ENCODE results near the gene OR51B2.
"Not testable (repeated sequence)": the region's sequence is repeated elsewhere in the genome, so short reads cannot be mapped to it uniquely, and the experiment has no call there.

OR51B2 gene

GRCh38 chr11:5310423-5310822 lies 13.7 kb downstream of the OR51B2 start:
- DNase-seq: no peak

DNA sequence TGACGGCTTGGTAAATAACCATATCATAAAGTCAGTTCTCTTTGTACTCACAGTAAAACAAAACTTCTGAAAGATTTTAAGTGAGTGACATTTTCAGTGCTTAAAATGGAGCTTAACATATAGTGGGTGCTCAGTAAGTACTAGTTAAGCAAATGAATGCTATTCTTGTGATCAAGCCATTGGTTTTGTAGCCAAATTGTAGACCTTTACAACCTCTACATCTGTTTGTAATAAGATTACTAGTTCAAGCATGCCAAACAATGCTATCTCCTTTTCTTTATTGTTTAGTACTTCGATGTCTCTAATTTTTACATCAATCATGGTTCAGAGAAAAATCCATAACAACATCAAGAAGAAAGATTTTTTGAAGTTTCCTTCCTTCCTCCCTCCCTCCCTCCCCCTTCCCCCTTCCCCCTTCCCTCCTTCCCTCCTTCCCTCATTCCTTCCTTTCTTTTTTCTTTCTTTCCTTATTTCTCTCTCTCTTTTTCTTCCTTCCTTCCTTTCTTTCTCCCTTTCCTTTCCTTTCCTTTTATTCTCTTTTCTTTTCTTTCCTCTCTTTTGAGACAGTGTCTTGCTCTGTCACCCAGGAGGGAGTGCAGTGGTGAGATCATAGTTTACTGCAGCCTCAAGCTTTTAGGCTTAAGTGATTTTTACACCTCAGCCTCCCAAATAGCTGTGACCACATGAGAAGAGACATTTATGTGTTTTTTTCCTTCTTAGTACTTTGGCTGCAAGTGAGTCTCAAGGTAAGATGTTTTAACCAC lies 16.7 kb downstream of the OR51B2 start:
- DNase-seq: no peak

GRCh38 chr11:5304046-5304445 lies 20.1 kb downstream of the OR51B2 start:
- DNase-seq: no peak

DNA sequence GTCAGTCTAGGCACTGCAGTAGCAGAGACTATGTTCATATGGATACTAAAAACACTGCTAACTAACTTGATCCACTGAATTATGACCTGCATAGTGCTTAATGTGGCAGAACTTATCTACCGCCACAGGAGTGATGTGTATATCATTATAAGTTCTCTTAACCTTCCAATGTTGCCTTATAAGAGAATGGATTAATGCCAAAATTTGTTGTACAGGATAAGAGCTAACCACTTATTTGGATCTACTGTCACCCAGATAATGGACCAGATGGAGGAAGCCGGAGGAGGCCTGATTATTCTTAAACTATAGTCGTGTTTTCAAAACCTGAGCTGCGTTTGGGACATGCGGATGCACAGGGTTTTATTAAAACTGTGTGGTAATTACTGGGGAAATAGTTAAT lies 20.5 kb downstream of the OR51B2 start:
- no peak for DNase-seq

- DNase-seq: no peak
Measured at GRCh38 chr11:5301846-5302245, 22.3 kb downstream of the OR51B2 start, which contains the start of gene OR51B4. OR51B4 (minus strand) TSS chr11:5301946; CDS start chr11:5301946, 0 bp downstream.

DNA sequence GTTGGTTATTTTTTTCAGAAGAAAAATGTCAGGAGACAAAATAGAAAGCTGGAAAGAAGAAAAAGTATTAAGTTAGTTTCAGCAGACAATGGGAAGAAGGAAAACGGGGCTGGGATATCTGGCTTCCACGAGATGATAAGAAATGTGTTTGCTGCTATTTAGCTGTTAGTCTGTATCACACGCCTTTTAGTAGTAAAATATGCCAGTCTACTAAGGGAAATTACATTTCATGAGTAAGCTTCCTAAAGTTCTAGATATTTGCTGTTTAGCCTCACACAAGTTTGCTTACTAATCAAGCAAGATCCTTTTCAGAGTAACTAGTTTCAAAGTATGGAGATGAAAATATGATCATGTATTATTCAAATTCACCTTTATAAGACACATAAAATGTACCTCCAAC lies 23.8 kb downstream of the OR51B2 start:
- no peak for DNase-seq

DNA sequence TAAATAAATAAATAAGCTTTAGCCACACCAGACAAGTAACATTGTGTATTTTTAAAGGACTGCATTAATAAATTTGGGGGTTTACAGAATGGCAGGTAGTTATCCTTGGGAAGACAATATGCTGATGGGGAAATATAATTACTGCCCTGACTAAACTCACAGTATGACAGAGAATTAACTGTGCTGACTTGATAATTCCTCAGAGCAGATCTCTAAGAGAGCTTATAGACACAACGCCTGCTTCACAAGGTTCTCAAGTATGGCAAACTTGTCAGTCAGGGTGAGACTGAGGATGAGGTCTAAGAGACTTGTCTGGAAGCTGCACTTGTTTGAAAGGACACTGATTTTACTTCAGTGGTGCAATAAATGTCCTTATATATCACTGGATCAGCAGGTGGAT lies 25.6 kb downstream of the OR51B2 start:
- no peak for DNase-seq

DNA sequence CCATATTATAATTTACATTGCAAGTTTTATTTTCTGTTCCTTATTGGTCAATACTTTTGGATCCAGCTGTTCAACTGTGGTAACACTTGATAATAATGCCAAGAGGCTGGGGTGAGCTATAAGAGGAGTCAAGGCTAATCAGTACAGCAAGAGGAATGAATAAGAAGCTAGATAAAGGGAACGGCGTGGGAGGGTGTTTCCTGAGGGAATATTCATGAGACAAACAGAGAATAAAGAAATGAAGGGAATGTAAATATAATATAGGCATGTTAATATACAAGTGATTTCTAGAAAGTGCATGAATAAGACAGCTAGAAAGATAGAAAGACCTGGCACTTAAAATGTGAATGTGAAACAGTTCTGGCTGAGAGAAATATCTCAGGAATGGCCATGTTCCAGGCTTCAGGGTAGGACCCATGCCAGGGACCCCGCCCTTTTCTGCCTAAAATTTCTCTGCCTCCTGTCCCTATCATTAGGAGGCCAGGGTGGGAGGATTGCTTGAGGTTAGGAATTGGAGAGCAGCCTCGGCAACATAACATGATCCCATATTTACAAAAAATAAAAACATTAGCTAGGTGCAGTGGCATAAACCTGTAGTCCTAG lies 26.3 kb downstream of the OR51B2 start:
- DNase-seq: no peak

DNA sequence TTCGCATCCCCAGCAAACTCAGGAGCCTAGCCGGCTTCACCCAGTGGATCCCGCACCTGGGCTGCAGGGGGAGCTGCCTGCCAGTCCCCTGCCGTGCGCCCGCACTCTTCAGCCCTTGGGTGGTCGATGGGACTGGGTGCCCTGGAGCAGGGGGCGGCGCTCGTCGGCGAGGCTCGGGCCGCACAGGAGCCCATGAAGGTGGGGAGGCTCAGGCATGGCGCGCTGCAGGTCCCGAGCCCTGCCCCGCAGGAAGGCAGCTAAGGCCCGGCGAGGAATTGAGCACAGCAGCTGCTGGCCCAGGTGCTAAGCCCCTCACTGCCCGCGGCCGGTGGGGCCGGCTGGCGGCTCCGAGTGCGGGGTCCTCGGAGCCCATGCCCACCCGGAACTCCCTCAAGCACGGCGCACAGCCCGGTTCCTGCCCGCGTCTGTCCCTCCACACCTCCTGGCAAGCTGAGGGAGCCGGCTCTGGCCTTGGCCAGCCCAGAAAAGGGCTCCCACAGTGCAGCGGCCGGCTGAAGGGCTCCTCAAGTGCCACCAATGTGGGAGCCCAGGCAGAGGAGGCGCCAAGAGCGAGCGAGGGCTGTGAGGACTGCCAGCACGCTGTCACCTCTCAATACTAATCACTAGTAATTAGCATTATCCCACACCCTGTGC lies 29.6 kb downstream of the OR51B2 start:
- not testable (repeated sequence) for DNase-seq

DNA sequence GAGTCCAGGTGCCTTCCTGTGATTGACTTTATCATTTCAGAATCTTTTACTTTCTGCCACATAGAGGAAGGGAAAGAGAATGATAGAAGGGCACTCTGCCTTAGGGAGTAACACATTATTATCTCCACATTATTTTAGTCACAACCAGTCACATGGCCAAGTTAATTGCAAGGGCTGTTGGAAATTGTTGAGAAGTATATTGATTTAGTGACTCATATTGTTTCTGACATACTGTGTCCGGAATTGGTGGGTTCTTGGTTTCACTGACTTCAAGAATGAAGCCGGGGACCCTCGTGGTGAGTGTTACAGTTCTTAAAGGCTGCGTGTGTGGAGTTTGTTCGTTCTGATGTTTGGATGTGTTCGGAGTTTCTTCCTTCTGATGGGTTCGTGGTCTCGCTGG lies 31.1 kb downstream of the OR51B2 start:
- DNase-seq: no peak

DNA sequence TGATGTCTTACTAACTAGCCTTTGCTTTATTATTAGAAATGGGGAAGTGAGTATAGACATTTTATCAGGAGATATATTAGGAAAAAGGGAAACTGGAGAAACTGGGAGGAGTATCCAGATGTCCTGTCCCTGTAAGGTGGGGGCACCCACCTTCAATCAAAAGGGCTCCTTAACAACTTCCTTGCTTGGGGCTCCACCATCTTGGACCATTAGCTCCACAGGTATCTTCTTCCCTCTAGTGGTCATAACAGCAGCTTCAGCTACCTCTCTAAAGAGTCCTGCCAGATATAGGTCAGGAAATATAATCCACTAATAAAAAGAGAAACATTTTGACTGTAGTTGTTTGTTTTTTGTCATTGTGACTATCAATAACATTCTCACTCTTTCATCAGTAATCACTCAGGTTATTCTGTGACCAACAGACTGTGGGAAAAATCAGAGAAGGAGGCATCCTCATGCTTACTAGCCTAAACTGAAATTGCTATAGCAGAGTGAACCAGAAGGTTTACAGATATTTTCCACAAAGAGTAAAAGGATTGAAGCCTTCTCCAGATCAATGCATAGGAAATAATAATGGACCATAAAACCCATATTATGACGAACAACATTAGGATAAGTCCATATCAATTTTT lies 32.8 kb downstream of the OR51B2 start:
- no peak for DNase-seq

DNA sequence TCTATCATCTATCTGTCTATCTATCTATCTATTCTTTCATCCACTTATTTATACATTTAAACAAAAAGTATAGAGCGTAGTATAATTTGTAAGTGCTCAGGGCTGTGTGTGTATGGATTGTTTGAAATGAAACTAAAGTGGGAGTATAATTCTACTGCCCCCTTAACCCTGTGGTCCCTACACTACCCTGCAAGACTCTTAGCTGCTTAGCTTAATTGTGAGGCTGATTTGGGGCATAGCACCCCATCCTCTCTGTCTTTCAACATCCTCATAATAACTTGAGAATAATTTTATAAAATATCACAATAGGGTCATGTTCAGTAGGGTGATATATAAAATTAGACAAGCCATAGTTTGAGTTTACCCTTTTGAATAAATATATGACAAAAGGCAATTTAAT lies 34.0 kb downstream of the OR51B2 start:
- DNase-seq: no peak

DNA sequence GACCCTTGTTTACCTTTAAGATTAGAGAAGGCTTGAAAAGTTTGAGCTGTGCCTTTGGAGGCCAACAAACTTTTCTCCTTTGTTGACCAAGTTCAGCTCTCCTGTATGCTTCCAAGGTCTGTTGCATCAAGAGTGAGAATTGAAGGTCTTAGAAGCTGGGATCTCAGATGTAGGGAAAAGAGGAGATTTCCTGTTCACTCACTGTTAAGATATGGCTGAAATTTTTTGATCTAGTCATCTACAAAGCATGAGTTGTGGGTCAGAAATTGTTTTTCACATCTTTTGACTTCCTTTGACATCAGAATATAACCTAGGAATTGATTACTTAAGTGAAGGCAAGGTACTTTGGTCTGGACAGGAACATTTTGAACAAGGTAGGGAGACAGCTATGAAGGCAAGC lies 34.4 kb downstream of the OR51B2 start:
- no peak for DNase-seq

- DNase-seq: no peak
Measured at GRCh38 chr11:5288906-5289550, 35.1 kb downstream of the OR51B2 start.

DNA sequence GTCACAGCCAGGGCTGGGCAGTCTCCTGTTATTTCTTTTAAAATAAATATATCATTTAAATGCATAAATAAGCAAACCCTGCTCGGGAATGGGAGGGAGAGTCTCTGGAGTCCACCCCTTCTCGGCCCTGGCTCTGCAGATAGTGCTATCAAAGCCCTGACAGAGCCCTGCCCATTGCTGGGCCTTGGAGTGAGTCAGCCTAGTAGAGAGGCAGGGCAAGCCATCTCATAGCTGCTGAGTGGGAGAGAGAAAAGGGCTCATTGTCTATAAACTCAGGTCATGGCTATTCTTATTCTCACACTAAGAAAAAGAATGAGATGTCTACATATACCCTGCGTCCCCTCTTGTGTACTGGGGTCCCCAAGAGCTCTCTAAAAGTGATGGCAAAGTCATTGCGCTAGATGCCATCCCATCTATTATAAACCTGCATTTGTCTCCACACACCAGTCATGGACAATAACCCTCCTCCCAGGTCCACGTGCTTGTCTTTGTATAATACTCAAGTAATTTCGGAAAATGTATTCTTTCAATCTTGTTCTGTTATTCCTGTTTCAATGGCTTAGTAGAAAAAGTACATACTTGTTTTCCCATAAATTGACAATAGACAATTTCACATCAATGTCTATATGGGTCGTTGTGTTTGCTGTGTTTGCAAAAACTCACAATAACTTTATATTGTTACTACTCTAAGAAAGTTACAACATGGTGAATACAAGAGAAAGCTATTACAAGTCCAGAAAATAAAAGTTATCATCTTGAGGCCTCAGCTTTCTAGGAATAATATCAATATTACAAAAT lies 35.8 kb downstream of the OR51B2 start:
- no peak for DNase-seq

- no peak for DNase-seq
Measured at GRCh38 chr11:5286901-5287300, 37.2 kb downstream of the OR51B2 start.

GRCh38 chr11:5286351-5286750 lies 37.7 kb downstream of the OR51B2 start:
- no peak for DNase-seq

DNA sequence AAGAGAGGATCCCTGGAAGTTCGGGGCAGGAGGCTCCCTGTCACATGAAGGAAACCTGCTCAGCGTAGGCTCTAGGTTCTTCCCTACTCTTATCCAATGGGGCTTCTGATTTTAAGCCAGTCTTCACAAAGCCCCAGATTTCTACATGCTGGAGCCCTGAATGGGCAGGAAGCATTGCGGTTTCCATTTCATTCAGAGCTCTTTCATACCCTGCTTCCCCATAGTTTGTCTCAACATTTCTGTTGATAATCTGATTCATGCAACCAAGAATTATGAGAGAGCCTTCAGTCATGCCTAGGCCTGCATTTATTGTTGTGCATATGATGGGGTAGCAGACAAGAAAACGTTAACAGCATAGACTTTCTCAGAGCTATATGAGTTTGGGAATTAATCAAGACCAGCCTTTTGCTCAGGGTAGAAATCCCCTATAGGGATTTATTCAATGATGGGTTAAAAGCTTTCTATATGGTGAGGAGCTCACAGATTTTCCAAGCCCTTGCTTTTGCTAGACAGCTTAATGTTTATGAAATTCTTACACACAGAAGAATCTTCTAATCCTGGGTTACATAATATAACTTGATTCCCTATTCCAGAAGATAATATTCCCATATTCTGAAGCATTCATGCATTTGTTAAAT lies 38.3 kb downstream of the OR51B2 start:
- no peak for DNase-seq

DNA sequence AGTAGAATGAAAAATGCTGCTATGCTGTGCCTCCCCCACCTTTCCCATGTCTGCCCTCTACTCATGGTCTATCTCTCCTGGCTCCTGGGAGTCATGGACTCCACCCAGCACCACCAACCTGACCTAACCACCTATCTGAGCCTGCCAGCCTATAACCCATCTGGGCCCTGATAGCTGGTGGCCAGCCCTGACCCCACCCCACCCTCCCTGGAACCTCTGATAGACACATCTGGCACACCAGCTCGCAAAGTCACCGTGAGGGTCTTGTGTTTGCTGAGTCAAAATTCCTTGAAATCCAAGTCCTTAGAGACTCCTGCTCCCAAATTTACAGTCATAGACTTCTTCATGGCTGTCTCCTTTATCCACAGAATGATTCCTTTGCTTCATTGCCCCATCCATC lies 39.5 kb downstream of the OR51B2 start:
- no peak for DNase-seq

- DNase-seq: no peak
Measured at GRCh38 chr11:5283882-5284281, 40.2 kb downstream of the OR51B2 start.

DNA sequence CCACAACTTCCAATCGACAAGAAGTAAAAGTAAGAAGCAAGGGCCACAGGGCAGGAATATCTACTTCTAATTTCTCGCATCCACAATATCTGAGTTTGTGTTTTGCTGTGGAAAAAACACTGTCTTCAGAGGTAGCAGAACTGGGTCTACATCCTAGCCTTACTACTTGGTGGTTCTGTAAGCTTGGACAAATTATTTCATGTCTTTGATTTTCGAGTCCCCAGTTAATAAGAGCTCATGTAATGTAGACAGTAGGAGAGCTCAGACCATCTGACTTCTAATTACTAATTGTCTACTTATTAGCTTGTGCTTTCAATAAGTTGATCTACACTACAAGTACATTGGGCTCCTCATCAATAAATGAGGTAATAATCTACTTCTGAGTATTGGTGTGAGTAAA lies 41.0 kb downstream of the OR51B2 start:
- DNase-seq: no peak

- no peak for DNase-seq
Measured at GRCh38 chr11:5282628-5283027, 41.5 kb downstream of the OR51B2 start.

All from GOT3 (cell line).